ENCODE data around the gene GNB3.
"Not testable (repeated sequence)": the region's sequence is repeated elsewhere in the genome, so short reads cannot be mapped to it uniquely, and the experiment has no call there.

Gene GNB3

DNA sequence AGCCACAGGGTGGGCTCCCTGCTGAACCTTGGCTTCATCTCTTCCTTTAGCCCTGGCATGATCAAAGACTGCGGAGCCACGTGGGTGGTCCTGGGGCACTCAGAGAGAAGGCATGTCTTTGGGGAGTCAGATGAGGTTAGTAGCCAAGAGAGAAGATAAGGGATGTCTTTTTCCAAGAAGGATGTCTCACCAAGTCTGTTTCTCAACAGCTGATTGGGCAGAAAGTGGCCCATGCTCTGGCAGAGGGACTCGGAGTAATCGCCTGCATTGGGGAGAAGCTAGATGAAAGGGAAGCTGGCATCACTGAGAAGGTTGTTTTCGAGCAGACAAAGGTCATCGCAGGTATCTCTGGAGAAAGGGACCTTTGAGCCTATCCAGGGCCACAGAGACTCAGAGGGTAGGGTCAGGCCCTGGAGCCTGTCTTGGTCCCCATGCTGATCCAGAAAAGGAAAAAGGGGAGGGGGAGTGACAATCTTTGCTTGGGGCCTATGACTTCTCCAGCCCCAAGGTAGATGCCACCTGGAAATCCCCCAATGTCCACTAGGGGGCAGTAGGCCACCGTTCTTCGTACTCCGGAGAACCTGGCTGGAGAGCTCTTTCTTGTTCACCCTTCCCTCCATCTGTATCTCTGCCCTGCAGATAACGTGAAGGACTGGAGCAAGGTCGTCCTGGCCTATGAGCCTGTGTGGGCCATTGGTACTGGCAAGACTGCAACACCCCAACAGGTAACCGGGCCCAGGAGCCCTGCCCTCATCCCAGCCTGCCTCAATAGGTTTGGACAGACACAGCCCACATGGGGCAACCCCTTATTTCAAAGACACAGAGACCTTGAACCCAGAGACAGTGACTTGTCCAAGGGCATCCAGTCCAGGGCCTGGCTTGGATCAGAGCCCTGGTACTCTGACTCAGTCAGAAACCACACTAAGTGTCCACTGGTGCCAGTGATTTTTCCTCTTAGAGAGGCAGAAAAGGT, 28.6 kb downstream of the GNB3 start:
- Histone ChIP-seq H3K4me3 (ENCODE audit: low read length) (peak overlapping the region; percentile 74), H3K27ac (ENCODE audit: low read depth, low read length) (no peak overlapping the region), H3K27me3 (ENCODE audit: control insufficient read depth, insufficient read depth, low read length) (no peaks in the 10 kb centered on the region), H3K9ac (ENCODE audit: low read length) (no peak overlapping the region), H3K36me3 (ENCODE audit: control insufficient read depth, insufficient read depth, low read length) (peaks cover 24% of the 10 kb centered on the region), H3K4me1 (ENCODE audit: control insufficient read depth, insufficient read depth, low read length) (peaks cover 23% of the 10 kb centered on the region)

DNA sequence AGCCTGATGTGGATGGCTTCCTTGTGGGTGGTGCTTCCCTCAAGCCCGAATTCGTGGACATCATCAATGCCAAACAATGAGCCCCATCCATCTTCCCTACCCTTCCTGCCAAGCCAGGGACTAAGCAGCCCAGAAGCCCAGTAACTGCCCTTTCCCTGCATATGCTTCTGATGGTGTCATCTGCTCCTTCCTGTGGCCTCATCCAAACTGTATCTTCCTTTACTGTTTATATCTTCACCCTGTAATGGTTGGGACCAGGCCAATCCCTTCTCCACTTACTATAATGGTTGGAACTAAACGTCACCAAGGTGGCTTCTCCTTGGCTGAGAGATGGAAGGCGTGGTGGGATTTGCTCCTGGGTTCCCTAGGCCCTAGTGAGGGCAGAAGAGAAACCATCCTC, 29.6 kb downstream of the GNB3 start:
- H3K27ac ChIP-seq (ENCODE audit: low read depth, low read length); H3K9ac ChIP-seq (ENCODE audit: low read length); H3K4me3 ChIP-seq (ENCODE audit: low read length); H3K27me3 ChIP-seq (ENCODE audit: control insufficient read depth, insufficient read depth, low read length): not testable (repeated sequence)
- Histone ChIP-seq H3K36me3 (ENCODE audit: control insufficient read depth, insufficient read depth, low read length) (peaks cover 19% of the 10 kb centered on the region), H3K4me1 (ENCODE audit: control insufficient read depth, insufficient read depth, low read length) (peaks cover 23% of the 10 kb centered on the region)

DNA sequence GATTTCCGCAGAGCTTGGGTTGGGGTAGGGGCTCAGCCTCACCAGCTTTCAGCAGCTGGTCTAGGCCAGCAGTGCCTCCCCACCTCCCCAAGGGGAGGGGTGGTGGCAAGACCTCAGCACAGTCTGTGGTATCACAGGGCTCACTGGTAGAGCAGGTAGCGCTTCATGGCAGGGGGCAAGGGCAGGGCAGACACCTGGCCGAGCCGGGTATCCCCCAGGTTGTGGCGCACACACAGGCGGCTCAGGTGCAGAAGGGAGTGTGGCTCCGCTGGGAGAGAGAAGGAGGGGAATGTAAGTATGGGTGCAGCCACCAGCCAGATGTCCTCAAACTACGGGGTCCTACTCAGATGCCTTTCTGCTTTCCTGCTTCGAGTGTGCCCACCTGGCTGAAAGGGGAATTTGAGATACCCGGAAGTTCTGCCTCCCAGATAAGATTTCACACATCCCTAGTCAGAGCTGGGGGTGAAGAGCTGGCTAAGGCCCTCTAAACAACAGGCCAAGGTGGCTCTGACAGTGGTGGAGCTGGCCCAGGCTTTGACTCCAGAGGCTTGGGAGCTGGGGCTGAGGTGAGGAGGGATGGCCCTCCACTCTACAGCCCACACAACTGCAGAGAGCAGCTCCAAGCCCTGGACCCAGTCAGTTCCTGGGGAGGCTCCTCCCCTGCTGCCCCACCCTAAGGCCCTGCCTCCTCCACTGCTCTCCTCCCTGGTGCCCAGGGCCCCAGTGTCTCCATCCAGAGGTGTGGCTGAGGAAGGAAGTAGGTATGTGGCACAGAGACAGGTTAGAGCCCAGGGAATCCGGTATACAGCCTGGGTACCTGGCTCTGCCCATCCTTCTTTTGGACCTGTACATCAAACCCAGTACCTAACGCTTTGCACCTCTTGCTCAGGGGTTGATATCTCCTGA, 30.6 kb downstream of the GNB3 start:
- no peaks in the 10 kb centered on the region for H3K27me3 ChIP-seq (ENCODE audit: control insufficient read depth, insufficient read depth, low read length)
- H3K4me3 ChIP-seq (ENCODE audit: low read length), result peak overlapping the region; percentile 95
- H3K4me1 ChIP-seq (ENCODE audit: control insufficient read depth, insufficient read depth, low read length), result peaks cover 23% of the 10 kb centered on the region
- H3K9ac ChIP-seq (ENCODE audit: low read length), result no peak overlapping the region
- H3K36me3 ChIP-seq (ENCODE audit: control insufficient read depth, insufficient read depth, low read length), result peaks cover 19% of the 10 kb centered on the region
- no peak overlapping the region for H3K27ac ChIP-seq (ENCODE audit: low read depth, low read length)

DNA sequence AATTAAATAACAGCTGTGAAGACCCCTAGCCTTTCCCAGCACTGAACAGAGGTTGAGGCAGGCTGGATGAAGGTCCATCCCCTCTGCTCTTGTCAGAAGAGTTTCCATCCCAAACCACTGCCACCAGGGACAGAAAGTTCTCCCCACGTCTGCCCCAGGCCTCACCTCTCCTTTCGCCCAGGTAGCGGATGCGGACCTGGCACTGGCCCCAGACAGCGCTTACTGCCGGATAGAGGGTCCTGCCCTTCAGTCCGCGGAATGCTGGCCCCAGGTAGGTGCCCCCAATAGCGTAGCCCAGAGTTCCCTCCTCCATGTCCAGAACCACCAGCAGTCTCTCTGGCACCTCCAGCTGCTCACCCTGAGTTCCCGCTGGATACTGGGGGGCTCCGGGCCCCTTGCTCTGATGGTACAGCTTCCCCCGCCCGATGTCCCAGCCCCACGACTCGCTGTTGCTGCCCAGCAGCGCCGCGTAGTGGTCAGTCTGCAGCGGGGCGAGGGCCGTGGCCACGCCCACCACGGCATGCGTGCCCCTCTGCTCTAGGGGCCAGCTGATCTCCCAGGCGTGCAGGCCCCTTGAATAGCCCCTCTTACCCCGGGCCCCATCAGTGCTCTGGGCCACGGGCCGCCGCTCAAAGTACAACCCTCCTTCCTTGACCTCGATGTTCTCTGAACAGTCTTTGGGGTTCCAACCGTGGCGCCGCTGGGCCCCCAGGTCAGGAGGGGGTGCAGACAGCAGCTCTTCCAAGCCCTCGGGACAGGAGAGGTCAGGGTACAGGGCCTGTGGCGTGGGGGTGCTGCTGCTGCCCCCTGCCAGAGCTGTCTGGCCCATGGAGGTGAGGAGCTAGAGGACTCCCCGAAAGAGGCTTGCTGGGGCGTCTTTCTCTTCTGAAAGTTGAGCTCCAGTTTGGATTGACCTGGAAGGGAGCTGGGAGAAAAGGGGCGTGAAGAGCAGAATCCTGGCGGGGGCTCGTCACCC, 31.6 kb downstream of the GNB3 start:
- Histone ChIP-seq H3K9ac (ENCODE audit: low read length) (peak overlapping the region; percentile 94), H3K36me3 (ENCODE audit: control insufficient read depth, insufficient read depth, low read length) (peaks cover 19% of the 10 kb centered on the region), H3K4me1 (ENCODE audit: control insufficient read depth, insufficient read depth, low read length) (peaks cover 20% of the 10 kb centered on the region), H3K4me3 (ENCODE audit: low read length) (peak overlapping the region; percentile 95), H3K27me3 (ENCODE audit: control insufficient read depth, insufficient read depth, low read length) (no peaks in the 10 kb centered on the region), H3K27ac (ENCODE audit: low read depth, low read length) (peak overlapping the region; percentile 88)

DNA sequence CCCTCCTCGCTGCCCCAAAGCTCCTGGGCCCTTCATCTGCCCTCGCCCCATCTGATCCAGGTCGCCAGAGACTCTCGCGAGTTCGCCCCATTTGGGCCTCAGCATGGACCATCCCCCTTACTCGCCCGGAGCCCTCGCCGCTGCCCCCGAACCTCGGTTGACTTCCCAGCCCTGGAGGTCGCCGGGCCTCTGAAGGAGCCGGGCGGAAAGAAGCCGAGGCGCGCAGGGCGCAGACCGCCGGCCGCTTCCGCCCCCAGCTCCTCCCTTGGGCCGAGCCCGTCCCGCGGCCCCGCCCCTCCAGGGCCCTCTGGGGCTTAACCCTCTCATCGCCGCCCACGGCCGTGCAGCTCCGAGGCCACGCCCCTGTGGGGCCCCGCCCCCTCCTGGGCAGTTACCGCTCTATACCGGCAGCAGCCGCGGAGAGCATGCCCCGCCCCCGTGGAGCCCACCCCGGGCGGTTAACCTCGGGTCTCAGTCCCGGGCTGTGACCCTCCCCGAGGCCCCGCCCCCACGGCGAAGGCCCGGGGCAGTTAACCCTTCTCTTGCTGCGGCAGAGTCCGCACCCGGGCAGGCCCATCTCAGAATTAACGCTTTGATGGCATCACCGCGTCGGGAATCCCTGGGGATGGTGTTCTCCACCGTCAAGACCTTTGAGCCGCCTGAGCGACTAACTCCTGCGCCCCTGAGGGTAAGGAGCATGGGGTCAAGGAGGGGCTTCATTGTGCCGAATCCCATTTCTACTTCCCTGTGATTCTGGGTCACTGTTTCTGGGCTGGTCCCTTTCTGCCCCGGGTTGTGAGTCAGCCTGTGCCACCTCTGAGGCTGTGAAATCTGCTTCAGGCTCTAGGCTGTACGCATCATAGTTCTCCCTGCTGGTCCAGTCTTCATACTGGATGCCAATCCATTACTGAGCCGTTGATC, 32.6 kb downstream of the GNB3 start, which contains the start of gene SPSB2:
Gene SPSB2, minus strand, starts transcription at position 210 of the 921 bp plus-strand sequence. CDS start 402 bp downstream, outside the sequence.
- H3K4me3 ChIP-seq (ENCODE audit: low read length), result peak within 1 kb of the TSS; percentile 95
- no peaks in the 10 kb centered on the region for H3K27me3 ChIP-seq (ENCODE audit: control insufficient read depth, insufficient read depth, low read length)
- H3K4me1 ChIP-seq (ENCODE audit: control insufficient read depth, insufficient read depth, low read length), result peaks cover 18% of the 10 kb centered on the region
- H3K9ac ChIP-seq (ENCODE audit: low read length), result peak within 1 kb of the TSS; percentile 94
- peaks cover 19% of the 10 kb centered on the region for H3K36me3 ChIP-seq (ENCODE audit: control insufficient read depth, insufficient read depth, low read length)
- H3K27ac ChIP-seq (ENCODE audit: low read depth, low read length), result peak within 1 kb of the TSS; percentile 88

DNA sequence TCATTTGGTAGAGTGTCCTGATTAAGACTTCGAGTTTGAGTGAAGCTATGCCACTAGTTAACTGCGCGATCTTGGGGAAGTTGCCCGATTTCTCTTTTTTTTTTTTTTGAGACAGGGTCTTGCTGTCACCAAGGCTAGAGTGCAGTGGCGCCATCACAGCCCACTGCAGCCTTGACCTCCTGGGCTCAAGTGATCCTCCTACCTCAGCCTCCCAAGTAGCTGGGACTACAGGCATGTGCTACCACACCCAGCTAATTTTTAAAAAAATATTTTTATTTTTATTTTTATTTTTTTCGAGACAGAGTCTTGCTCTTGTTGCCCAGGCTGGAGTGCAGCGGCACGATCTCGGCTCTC, 33.3 kb downstream of the GNB3 start:
- H3K27me3 ChIP-seq (ENCODE audit: control insufficient read depth, insufficient read depth, low read length), result not testable (repeated sequence)
- Histone ChIP-seq H3K27ac (ENCODE audit: low read depth, low read length) (peak overlapping the region; percentile 88), H3K4me1 (ENCODE audit: control insufficient read depth, insufficient read depth, low read length) (peaks cover 12% of the 10 kb centered on the region), H3K36me3 (ENCODE audit: control insufficient read depth, insufficient read depth, low read length) (peaks cover 16% of the 10 kb centered on the region), H3K9ac (ENCODE audit: low read length) (peak overlapping the region; percentile 68), H3K4me3 (ENCODE audit: low read length) (peak overlapping the region; percentile 88)

DNA sequence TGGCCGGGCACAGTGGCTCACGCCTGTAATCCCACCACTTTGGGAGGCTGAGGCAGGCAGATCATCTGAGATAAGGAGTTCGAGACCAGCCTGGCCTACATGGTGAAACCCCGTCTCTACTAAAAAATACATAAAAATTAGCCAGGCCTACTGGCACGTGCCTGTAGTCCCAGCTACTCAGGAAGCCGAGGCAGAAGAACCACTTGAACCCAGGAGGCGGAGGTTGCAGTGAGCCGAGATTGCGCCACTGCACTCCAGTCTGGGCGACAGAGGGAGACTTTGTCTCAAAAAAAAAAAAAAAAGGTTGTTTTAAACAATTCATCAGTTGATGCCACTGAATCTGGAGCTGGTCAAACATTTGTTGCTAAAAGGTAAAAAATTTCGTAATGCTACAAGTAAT, 39.1 kb downstream of the GNB3 start:
- H3K27me3 ChIP-seq (ENCODE audit: control insufficient read depth, insufficient read depth, low read length); H3K9ac ChIP-seq (ENCODE audit: low read length); H3K4me1 ChIP-seq (ENCODE audit: control insufficient read depth, insufficient read depth, low read length); H3K4me3 ChIP-seq (ENCODE audit: low read length); H3K36me3 ChIP-seq (ENCODE audit: control insufficient read depth, insufficient read depth, low read length); H3K27ac ChIP-seq (ENCODE audit: low read depth, low read length): not testable (repeated sequence)

DNA sequence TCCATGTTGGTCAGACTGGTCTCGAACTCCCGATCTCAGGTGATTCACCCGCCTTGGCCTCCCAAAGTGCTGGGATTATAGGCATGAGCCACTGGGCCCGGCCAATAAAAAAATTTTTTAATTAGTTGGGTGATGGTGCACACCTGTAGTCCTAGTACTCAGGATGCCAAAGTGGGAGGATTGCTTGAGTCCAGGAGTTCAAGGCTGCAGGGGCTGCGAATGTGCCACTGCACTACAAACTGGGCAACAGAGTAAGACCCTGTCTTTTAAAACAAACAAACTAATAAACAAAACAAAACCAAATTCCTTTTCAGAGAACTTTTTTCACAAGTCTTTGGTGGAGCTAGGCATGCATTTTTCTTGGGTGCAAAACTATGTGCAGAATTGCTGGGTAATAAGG, 42.5 kb downstream of the GNB3 start:
- H3K4me1 ChIP-seq (ENCODE audit: control insufficient read depth, insufficient read depth, low read length), result no peaks in the 10 kb centered on the region
- H3K27ac ChIP-seq (ENCODE audit: low read depth, low read length), result no peak overlapping the region
- peaks cover 3% of the 10 kb centered on the region for H3K36me3 ChIP-seq (ENCODE audit: control insufficient read depth, insufficient read depth, low read length)
- H3K9ac ChIP-seq (ENCODE audit: low read length), result no peak overlapping the region
- no peak overlapping the region for H3K4me3 ChIP-seq (ENCODE audit: low read length)
- H3K27me3 ChIP-seq (ENCODE audit: control insufficient read depth, insufficient read depth, low read length), result no peaks in the 10 kb centered on the region

DNA sequence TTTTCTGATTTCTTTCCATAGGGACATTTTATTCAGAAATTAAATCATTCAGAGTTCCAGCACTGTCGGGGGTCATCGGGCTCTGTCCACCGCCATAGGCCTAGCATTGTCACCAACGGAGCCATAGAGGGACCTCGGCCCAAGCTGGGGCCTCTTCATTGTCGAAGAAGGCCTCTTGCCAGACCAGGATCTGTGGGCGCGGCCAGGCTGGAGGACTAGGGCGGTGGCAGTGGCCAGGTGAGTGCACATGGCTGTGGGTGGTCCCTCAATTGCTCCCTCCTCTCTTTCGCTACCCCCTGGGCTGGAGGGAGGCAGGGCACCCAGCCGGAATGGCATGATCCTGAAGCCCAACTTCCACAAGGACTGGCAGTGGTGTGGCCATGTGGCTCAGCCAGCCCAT, 43.0 kb downstream of the GNB3 start:
- Histone ChIP-seq H3K9ac (ENCODE audit: low read length) (no peak overlapping the region), H3K4me3 (ENCODE audit: low read length) (no peak overlapping the region), H3K27ac (ENCODE audit: low read depth, low read length) (no peak overlapping the region), H3K4me1 (ENCODE audit: control insufficient read depth, insufficient read depth, low read length) (no peaks in the 10 kb centered on the region), H3K27me3 (ENCODE audit: control insufficient read depth, insufficient read depth, low read length) (no peaks in the 10 kb centered on the region), H3K36me3 (ENCODE audit: control insufficient read depth, insufficient read depth, low read length) (peaks cover 3% of the 10 kb centered on the region)

DNA sequence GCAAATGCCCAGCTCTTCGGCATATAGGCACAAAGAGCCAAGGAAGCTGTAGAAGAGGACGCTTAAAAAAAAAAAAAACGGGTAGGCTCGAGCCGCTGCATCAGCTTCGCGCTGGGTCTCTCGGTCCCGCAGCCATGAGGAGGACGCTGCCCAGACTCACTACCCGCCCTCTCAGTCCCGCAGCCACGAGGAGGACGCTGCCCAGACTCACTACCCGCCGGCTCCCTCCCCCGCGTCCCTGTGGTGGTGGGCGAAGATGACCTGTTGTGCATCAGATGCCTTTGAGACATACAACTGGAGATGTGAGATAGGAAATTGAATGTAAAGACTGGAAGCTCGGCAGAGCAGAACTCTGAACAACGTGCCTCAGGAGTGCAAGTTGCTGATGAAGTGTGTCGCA, 43.8 kb downstream of the GNB3 start:
- no peak overlapping the region for H3K9ac ChIP-seq (ENCODE audit: low read length)
- H3K4me1 ChIP-seq (ENCODE audit: control insufficient read depth, insufficient read depth, low read length), result no peaks in the 10 kb centered on the region
- no peak overlapping the region for H3K27ac ChIP-seq (ENCODE audit: low read depth, low read length)
- H3K4me3 ChIP-seq (ENCODE audit: low read length), result no peak overlapping the region
- H3K36me3 ChIP-seq (ENCODE audit: control insufficient read depth, insufficient read depth, low read length), result peaks cover 3% of the 10 kb centered on the region
- H3K27me3 ChIP-seq (ENCODE audit: control insufficient read depth, insufficient read depth, low read length), result no peaks in the 10 kb centered on the region

Measured in rectal smooth muscle tissue (tissue), 1 donor.